GM18858 (cell line): ENCODE results near the gene SLC9A2.

Source experiments
- ATAC-seq: cut with Tn5 transposase; IDR thresholded peaks from one replicate; pipeline ENCODE4 v1.9.1; 2021; ENCODE audit not compliant: unreplicated experiment

The SLC9A2 gene

DNA sequence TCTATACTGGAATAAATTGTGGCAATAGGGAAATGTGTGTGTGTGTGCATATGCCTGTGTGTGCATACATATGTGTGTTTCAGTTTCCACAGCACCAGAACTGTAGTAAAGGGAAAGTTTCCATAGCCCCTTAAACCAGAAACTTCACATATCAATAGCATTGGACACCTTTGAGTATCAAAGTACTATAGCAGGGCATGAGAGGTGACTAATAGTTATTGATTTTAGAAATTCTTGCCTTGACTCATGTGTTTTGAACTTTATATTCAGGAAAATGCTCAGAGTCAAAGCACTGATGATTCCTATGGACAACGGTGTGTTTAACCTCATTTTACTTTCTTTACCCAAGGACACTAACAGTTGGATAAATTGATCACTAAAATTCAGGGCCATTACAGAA is 50.0 kb downstream of the SLC9A2 start:
- ATAC-seq = no peak

DNA sequence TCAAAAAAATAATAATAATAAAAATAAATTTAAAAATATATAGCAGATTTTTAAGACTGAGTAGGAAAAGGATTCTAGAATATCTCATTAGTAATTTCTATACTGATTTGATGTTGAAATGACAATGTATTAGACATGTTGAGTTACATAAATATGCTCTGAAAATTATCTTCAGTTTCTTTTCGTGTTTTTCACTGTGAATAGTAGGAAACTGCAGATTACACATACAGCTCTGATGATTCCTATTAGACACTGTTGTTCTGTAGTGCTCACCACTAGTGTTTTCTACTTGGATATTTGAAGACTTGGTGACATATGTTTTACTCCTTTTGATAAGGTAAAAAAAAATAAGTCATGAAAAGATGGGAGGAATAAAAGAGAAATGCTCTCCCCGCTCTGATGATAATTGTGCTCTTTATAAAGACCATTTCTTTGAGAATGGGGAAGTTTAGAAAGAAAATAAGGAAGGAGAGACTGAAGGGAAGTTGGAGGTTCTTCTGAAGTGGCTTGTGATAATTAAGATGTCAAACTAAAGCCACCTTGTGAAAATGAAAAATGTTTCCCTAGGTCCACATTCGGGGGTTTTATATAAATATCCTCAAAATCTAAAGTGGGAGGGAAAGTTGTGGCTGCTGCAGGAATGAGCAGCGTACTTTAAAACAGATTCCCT is 52.9 kb downstream of the SLC9A2 start:
- ATAC-seq = no peak

DNA sequence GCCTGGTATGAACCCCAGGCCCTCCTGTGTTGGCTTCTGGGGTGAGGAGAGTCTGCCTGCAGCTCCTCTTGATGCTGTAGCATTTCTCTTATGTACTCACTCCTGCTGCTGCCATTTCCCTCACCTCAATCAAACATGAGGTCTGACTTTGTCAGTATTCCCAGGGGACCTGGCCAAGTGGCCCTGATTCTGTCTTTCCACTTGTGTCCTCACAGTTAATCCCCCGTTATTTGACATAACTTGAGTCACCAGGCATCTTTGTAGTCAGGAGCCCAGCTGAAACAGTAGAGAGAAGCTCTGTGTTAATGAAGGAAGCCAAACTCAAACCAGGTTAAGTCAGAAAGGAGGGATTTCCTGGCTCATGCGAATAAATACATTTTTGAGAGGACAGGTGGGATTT is 55.0 kb downstream of the SLC9A2 start:
- ATAC-seq = no peak

DNA sequence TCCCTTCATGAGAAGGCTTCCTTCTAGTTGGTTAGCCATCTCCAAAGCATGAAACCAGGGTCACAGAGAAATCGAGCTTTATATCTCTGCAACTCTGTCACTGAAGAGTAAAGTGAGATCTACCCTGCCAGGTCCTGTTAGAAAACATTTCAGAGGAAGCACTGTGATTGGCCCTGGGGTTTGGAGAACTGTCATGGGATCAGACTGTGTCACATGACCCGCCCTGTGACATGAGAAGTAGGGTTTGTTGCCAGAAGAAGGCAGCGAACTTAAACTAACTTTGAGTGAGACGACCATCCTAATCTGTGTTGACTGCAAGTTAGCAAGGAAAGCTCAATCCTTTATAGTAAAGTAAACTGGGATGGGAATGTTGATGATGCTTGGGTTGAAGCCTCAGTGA is 55.5 kb downstream of the SLC9A2 start:
- ATAC-seq = no peak

DNA sequence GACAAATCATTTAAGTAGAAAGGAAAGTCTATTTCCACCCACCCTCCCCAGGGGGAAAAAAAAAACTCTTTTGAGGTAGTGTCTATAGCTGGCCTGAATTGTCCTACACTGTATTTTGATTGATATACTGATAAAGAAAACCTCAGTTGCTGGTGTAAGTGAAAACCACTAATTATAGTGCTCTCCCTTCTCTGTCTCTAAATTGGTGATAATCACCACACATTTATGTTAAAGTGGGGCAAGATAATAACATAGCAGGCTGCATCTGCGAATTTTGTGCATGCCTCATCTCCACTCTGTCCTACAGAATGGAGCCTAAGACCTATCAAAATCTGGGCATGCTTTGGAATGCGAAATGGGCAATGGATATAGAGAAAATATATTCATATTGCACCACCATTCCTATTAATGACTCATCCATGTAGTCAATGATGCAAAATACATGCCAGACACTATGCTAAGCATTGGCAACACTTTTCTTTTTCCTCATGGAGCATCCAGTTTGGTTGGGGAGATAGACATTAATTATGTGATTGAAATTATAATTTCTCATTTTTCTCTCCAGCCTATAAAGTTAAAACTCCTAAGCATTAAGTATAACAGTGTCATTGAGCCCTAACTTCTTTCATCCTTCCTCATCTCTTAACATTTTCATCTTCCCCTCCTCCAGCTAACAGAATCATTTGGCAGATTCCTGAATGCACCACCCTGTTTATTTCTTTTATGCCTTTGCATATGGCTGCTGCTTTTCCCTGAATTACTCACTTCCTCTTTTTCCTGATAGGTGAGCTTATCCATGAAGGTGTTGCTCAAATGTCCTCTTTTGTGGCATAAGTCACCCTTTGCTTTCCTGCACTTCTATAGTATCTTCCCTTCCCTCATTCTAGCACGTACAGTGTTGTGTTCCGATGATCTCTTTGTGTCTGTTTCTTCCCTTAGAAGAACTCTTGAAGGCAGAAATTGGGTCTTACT is 58.2 kb downstream of the SLC9A2 start:
- ATAC-seq = no peak

DNA sequence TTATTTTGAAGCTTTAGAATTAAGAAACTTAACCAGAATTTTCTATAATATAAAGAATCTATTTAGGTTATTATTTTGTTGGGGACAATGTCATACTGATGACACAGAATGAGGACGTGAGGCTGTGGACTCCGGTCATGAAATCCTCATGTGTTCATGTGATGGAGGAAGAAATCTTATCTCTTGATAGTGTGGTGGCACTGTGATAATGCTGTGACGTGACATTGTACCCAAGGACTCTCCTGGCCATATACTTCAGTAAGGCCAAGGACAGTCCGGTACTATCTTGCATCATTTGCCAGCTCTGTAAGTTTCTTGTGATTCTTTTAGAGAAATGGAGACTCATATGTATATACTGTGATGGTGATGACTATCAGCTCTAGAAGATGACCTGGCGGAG is 59.1 kb downstream of the SLC9A2 start:
- ATAC-seq = no peak

DNA sequence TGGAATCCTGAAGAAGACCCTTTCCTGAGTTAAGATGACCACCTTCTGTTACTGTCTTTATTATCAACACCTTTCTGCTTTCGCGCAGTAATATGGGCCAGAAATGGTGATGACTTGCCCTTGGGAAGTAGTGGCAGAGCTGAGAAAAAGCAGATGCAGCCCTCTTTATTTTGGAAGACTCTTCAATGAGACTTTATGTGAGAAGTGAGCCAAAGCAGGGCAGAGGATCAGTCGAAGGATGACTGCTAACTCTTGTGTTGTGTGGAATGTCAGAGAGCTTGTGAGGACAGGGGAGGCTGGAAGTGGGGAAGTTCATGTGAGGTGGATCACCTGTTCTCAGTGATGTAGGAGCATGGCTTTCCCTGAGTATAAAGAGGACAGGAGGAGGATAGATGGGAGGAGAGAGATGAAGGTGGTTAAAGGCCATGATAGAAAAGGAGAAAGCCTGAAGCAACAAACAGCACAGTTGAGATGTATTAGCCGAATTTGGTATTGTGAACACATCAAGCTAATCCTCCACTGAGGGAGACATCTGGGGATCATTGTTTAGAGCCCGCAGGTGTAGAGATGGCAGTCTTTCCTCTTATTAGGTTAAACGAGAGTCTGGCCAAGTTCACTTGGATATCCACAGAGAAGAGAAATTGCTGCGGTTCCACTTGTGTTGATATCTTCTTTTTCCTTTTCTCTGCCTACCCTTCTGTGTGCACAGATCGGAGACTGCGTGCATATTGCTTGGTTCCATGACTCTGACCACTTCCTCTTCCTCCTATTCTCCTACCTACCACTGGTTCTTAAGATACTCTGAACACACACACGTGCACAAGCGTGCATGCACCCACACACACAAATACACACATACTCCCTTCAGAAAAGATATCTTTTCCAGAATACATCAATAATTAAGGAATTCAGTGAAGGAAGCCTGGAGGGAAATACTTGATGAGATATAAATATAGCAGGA is 67.4 kb downstream of the SLC9A2 start:
- ATAC-seq = peak; percentile 86

DNA sequence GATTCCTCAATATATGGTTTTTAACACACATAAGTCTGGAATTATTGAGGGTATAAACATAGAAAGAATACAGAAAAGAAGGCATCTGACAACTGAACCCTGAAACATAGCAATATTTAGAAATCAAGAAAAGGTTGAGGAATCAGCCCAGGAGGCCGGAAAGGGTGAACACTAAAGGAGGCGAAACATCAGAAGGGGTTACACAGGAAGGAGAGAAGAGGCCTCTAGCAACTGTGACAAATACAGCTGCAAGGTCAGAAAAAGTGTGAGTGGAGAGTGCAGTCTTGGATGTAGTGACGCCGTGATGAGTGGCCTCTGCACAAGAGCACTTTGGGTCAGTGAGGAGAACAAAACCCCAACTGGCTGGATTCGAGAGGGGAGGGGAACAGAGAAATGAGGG is 70.7 kb downstream of the SLC9A2 start:
- no peak for ATAC-seq

DNA sequence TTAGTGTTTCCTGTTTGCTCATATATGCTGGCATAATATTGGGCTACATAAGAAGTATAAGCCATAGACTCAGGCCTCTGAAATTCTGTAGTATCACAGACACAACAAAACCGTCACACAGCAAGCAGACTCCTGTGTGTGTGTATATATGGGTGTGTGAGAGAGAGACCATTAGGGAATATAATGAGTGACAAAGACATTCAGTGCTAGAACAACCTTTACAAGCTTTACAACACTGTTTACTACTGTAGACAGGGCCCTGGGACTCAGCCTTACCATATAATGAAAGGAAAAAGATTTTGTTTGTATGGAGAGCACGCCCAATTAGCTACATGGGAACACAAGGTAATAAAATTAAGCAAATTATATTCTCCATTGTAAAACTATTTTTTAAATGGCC is 77.1 kb downstream of the SLC9A2 start:
- no peak for ATAC-seq

DNA sequence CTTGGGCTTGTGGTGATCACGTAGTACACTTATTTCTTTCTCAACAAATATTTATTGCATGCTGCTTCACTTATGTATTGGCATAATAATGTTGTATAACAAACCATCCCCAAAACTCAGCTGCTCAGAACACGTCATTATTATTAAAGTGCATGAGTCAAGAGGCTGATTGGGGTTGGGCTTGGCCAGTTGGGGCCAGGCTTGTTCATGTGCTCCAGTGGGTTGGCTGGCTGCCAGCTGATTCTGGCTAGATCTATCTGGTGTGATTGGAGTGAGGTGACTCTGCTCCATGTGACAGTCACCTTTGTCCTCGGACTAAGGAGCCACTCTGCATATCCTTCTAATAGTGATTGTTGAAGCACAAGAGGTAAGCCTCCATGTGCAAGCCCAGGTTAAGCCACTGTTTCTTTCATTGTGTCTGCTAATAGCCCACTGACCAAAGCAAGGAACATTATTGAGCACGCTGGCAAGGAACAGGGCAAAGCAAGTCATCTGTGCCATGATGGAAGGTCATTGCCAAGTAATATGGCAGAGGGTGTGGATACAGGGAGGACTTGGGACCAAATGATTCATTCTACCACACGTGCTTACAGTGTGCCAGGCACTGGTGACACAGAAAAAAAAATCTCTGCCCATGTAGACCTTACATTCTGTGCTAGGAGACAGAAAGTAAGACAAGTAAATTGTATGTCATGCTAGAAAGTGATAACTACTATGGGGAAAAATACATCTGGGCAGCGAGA is 79.2 kb downstream of the SLC9A2 start:
- ATAC-seq = no peak

DNA sequence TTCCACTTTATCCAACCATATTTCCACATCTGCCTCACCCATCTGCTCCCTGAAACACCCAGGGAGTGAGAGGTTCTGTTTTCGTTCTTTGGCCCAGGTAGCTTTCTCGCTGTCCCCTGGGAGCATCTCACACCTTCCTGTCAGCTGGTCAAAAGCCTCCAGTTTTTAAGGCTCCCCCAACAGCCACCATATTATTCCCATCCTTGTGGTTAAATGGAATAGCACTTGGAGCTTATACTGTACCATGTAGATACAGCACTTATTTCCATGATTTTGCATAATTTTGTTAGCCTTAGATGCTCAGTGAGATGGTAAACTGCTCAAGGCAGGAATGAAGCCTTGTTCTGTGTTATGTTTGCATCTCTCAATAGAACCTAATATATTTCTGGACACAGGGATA is 84.0 kb downstream of the SLC9A2 start:
- ATAC-seq = no peak

DNA sequence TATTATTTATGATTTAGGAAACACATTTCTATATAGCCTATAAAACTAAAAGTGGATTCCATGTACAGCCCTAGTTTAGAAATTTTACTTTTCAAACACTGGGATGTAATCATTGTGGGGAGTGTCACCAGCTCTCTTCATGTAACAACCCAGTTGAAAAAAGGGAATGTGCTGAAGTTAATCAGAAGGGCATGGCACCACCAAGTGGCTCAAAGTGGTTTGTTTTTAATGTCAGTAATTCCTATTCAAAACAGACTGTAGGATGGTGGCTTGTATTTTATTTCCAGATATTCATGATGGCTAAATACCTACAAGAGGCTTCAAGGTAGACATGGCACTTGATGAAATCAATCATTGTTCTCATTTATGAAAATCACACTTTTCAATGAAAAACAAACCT is 84.4 kb downstream of the SLC9A2 start:
- ATAC-seq = no peak

DNA sequence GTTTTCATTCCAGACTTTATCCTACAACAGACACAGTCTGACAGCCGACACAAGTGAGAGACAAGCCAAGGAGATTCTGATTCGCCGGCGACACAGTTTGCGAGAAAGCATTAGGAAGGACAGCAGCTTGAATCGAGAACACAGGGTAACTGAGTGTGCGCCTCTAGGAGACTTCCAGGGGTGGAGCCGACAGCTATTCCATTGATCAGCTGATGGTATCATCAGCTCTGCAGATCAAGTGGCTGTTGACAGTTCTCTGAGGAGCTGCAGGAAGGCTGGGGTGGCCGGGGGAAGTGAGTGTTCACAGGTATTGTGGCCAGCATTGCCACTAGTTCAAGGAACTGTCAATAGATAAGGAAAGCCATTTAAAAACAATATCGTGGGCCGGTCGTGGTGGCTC is 85.2 kb downstream of the SLC9A2 start:
- ATAC-seq = no peak

DNA sequence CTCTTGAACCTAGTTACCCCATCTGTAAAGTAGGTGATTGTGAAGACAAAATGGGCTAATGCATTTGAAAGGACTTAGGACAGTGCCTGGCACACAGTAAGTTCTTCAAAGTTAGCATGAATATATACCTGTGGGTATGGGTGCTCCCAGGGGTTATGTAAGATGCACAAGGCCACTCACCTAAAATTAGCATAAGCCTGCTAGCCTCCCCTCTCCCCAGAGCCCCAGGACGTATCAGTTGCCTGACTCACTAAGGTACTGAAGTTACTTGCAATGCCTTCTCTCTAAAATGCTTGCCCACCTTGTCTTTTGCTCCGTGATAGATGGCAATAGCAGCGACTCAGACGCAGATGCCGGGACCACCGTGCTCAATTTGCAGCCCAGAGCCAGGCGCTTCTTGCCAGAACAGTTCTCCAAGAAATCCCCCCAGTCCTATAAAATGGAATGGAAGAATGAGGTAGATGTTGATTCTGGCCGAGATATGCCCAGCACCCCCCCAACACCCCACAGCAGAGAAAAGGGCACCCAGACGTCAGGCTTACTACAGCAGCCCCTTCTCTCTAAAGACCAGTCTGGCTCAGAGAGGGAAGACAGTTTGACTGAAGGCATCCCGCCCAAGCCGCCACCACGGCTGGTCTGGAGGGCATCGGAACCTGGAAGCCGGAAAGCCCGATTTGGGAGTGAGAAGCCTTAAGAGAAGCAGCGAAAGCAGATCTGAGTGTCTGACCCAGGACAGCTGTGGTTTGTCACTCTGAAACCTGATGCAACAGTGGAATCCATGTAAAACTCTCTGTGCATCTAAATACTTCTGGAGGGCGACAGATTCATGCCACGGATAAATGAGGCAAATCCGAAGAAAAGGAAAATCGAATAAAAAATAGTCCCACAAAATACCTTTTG is 88.7 kb downstream of the SLC9A2 start:
- no peak for ATAC-seq

DNA sequence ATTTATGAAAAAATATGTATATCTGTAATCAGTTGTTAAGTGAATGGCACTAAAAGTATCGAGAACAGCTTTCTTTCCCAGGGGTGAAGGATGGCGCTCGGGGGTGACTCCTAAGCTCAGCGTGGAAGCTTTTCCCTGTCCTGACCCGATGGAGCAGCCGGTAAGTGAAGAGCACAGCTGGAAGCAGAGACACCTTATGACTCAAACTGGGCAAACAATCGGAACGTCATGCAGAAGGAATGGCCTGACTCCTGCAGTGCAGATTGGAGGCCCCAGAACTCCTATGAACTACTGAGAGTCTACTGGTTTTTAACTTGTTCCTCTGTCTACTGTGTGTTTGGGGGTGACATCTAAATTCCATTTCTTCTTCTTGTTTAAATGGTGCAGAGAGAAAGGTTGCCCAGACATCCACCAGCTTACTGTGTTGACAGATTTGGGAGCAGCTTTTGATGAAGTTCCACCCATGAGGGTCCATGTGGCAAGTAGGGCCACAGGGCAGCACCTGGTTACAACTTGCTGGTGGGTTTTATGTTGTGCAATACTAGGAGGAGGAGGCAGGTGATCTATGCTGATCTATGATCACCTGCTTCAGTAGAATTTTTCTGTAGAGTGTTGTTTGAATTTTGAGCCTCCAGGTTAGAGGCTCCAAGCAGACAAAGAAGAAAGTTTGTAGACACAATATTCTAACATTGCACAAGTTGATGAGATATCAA is 89.7 kb downstream of the SLC9A2 start:
- ATAC-seq = no peak

DNA sequence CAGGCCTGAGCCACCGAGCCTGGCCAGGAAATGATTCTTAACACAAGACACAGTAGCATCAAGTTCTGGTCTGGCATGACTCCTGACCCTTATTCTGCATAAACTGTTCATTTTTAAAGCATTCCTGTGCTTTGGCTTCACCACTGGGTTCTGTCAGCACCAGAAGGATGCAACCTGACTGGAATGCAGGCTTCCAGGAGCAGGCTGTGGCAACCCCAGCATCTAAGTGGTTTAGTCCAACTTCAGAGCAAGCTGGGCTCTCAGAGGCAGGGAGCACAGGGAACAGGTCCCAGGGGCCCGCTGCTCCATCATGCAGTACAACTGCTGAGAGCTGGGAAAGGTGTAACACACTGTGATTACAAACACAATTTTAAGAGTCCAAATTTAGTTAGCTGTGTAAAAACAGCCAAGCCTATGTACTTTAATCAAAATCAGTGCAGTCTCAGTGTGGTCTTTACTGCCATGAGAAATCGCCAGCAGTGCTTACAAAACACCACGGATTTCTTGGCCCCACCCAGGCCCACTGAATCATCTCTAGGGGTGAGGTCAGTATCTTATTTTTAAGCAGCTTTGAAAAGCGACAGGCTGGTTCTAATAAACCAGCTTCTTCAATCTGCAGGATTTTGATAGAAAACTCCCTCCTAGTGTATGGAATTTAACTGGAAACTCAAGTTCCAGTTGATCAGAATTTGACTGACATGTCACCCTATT is 98.1 kb downstream of the SLC9A2 start:
- ATAC-seq = no peak

DNA sequence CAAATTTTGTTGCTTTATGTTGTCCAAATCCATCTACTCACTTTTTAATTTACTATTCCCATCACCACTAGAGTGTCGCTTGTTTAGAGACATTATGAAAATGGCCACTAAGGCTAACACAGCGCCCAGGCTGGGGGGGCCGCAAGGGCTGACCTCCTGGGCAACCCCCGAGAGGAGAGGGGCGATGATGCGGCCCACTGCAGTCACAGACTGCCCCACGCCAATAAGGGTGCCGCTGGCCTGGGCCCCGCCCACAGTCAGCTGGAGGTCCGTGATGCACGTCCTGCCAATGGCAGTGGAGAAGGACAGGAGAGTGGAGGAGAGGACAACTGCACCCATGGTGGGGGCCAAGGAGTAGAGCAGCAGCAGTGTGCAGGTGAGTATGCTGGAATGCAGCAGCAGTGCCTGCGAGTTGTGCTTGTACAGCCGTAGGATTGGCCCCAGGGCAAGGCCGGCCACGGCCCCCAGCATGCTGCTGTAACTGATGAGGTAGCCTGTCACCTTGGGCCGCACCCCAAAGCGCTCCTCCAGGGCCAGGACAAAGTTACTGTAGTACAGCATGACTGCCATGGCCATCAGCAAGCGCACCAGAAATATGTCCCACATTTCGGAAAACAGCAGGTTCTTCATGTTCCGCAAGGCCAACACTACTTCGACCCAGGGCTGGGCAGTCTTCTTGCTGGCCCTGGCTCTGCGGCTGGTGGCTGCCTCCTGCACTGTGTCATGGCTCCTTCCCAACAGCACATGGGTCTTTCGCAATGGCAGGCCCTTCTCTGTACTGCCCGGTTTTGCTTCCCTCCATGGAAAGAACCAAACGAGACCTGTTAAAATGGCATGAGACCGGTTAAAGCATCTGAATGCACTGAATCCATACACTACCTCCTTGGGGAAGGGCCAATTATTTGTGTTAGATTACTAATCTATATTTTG is 99.3 kb downstream of the SLC9A2 start:
- ATAC-seq = no peak
